GM23338 (cell line): ENCODE measurements around the gene ALDH2. TPM values are rescaled to one million over a fixed set of nuclear protein-coding genes. Genes with fewer than 3 reads are reported as not detected.

Experiments used
- ATAC-seq: fragments of 200-7000 bp; cut with Tn5 transposase; 3 replicates; pipeline ENCODE4 v1.9.1; 2020
- DNase-seq: peaks from one replicate; pipeline ENCODE4 v3.0.0-alpha.2; 2015; ENCODE audit warnings: low spot score
- H2AFZ ChIP-seq: fragments of 200-600 bp; sonication (generic); 2 replicates; pipeline ENCODE4 v1.8.0; 2016; ENCODE audit warnings: antibody characterized with exemption, mild to moderate bottlenecking, moderate library complexity
- H3F3A ChIP-seq: fragments of 200-600 bp; sonication (generic); replicated peaks from 2 replicates; pipeline ENCODE4 v1.8.0; 2017; ENCODE audit warnings: antibody characterized with exemption, mixed run types, low read depth
- H3K27ac ChIP-seq: fragments of 200-600 bp; sonication (generic); 2 replicates; pipeline ENCODE4 v1.6.1; 2016; ENCODE audit warnings: low read depth
- H3K27me3 ChIP-seq: fragments of 200-600 bp; sonication (generic); 2 replicates; pipeline ENCODE4 v1.8.0; 2016; ENCODE audit warnings: mild to moderate bottlenecking, mixed run types, moderate library complexity; ENCODE audit not compliant: insufficient read depth
- H3K36me3 ChIP-seq: fragments of 200-600 bp; sonication (generic); 2 replicates; pipeline ENCODE4 v1.8.0; 2016; ENCODE audit warnings: mild to moderate bottlenecking; ENCODE audit not compliant: insufficient read depth
- H3K4me1 ChIP-seq: fragments of 200-600 bp; sonication (generic); 2 replicates; pipeline ENCODE4 v1.8.0; 2016; ENCODE audit warnings: mild to moderate bottlenecking, moderate library complexity; ENCODE audit not compliant: insufficient read depth
- H3K4me2 ChIP-seq: fragments of 200-600 bp; sonication (generic); 2 replicates; pipeline ENCODE4 v1.7.1; 2017; ENCODE audit warnings: mixed run types
- H3K4me3 ChIP-seq: fragments of 200-600 bp; sonication (generic); 2 replicates; pipeline ENCODE4 v1.6.1; 2016; ENCODE audit warnings: mixed run types
- H3K79me2 ChIP-seq: fragments of 200-600 bp; sonication (generic); replicated peaks from 2 replicates; pipeline ENCODE4 v1.8.0; 2017; ENCODE audit warnings: mild to moderate bottlenecking; ENCODE audit not compliant: insufficient read depth
- H3K9me2 ChIP-seq: fragments of 200-600 bp; sonication (generic); 2 replicates; pipeline ENCODE4 v1.8.0; 2017; ENCODE audit not compliant: insufficient read depth
- H4K20me1 ChIP-seq: fragments of 200-600 bp; sonication (generic); replicated peaks from 2 replicates; pipeline ENCODE4 v1.8.0; 2017; ENCODE audit warnings: mild to moderate bottlenecking; ENCODE audit not compliant: insufficient read depth
- H3K27ac Mint-ChIP-seq: 2 replicates; pipeline ENCODE4 v1.8.0; 2020; ENCODE audit warnings: inconsistent platforms, mild to moderate bottlenecking, moderate library complexity, mixed read lengths
- H3K27me3 Mint-ChIP-seq: 3 replicates; pipeline ENCODE4 v1.8.0; 2022; ENCODE audit warnings: low read depth, mild to moderate bottlenecking, moderate library complexity, mixed read lengths, inconsistent platforms; ENCODE audit not compliant: insufficient read depth, poor library complexity
- H3K36me3 Mint-ChIP-seq: 3 replicates; pipeline ENCODE4 v1.8.0; 2021; ENCODE audit warnings: low read depth, mild to moderate bottlenecking, inconsistent platforms, moderate library complexity, mixed read lengths
- H3K4me1 Mint-ChIP-seq: 3 replicates; pipeline ENCODE4 v1.8.0; 2020; ENCODE audit warnings: mild to moderate bottlenecking, inconsistent platforms, mixed read lengths
- H3K4me3 Mint-ChIP-seq: 3 replicates; pipeline ENCODE4 v1.8.0; 2021; ENCODE audit warnings: moderate library complexity, mild to moderate bottlenecking, inconsistent platforms, mixed read lengths
- H3K9me3 Mint-ChIP-seq: 3 replicates; pipeline ENCODE4 v1.8.0; 2020; ENCODE audit warnings: moderate library complexity, mild to moderate bottlenecking, inconsistent platforms, mixed read lengths
- JUNB ChIP-seq: IDR thresholded peaks from one replicate; pipeline ENCODE4 v1.6.1; 2016; ENCODE audit warnings: antibody characterized with exemption; ENCODE audit not compliant: unreplicated experiment
- STAT1 ChIP-seq: IDR thresholded peaks from one replicate; pipeline ENCODE4 v1.6.1; 2016; ENCODE audit warnings: antibody characterized with exemption; ENCODE audit not compliant: unreplicated experiment
- ZNF331 ChIP-seq: fragments of 250-450 bp; sonication (Bioruptor Pico); IDR thresholded peaks from 2 replicates; pipeline ENCODE4 v1.5.0; 2020; ENCODE audit warnings: low read depth, mild to moderate bottlenecking, moderate library complexity
- polyA plus RNA-seq: library from polyadenylated mRNA; unstranded; fragments of >200 nt; fragmentation: Nextera tagmentation; extraction: Ambion mirVana; gene quantifications from 2 replicates; pipeline ENCODE4 v1.2.1, GENCODE V29; 2016
- total RNA-seq: library from RNA; depleted of rRNA; stranded (reverse); fragments of >200 nt; shearing (Covaris generic); gene quantifications from 2 replicates; pipeline ENCODE4 v1.2.3, GENCODE V29; 2014
- TF ChIP-seq, protein P1 (sequence below): fragments of 250-450 bp; sonication (Bioruptor Pico); IDR thresholded peaks from 2 replicates; pipeline ENCODE4 v1.5.0; 2020; ENCODE audit warnings: mild to moderate bottlenecking, moderate library complexity

The ALDH2 gene
- total and polyA plus RNA-seq, 2 experiments from 2014 or later, result 14.9 to 50.5 TPM

DNA sequence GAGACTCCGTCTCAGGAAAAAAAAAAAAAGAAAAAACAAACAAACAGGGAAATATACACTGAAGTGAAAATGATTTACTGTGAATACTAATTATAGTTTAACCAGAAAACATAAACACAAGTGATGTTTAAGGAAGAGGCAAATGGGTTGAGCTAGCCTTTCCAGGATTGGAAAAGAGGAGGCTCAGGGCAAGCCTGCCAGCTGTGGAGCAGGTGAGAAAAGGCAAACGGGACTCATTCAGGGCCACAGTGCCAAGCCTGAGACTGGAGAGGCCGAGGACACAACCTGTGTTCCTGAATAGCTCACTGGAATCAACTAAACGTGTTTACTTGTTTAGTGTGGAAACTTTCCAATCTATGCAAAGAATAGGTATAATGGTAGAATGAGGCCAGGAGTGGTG, 39.6 kb downstream of the ALDH2 start:
- Mint-ChIP-seq H3K36me3 (peaks cover 54% of the 10 kb centered on the region; the same call in 2 of the 3 replicates), H3K27ac (no peak overlapping the region)

More for the DNA sequence above, 39.6 kb downstream of the ALDH2 start:
- DNase-seq (no peak), ATAC-seq (no peak)
- no peaks in the 10 kb centered on the region for H4K20me1 ChIP-seq
- no peak overlapping the region for H3K4me2 ChIP-seq
- H3K4me3 ChIP-seq, result no peak overlapping the region
- H3K4me1 Mint-ChIP-seq, result no peaks in the 10 kb centered on the region
- H3K4me3 Mint-ChIP-seq, result no peak overlapping the region
- peaks cover 4% of the 10 kb centered on the region for H3K27me3 Mint-ChIP-seq
- H3K27me3 ChIP-seq, result no peaks in the 10 kb centered on the region
- no peak for TF ChIP-seq ZNF331
- TF ChIP-seq JUNB, result no peak
- TF ChIP-seq, protein P1, sequence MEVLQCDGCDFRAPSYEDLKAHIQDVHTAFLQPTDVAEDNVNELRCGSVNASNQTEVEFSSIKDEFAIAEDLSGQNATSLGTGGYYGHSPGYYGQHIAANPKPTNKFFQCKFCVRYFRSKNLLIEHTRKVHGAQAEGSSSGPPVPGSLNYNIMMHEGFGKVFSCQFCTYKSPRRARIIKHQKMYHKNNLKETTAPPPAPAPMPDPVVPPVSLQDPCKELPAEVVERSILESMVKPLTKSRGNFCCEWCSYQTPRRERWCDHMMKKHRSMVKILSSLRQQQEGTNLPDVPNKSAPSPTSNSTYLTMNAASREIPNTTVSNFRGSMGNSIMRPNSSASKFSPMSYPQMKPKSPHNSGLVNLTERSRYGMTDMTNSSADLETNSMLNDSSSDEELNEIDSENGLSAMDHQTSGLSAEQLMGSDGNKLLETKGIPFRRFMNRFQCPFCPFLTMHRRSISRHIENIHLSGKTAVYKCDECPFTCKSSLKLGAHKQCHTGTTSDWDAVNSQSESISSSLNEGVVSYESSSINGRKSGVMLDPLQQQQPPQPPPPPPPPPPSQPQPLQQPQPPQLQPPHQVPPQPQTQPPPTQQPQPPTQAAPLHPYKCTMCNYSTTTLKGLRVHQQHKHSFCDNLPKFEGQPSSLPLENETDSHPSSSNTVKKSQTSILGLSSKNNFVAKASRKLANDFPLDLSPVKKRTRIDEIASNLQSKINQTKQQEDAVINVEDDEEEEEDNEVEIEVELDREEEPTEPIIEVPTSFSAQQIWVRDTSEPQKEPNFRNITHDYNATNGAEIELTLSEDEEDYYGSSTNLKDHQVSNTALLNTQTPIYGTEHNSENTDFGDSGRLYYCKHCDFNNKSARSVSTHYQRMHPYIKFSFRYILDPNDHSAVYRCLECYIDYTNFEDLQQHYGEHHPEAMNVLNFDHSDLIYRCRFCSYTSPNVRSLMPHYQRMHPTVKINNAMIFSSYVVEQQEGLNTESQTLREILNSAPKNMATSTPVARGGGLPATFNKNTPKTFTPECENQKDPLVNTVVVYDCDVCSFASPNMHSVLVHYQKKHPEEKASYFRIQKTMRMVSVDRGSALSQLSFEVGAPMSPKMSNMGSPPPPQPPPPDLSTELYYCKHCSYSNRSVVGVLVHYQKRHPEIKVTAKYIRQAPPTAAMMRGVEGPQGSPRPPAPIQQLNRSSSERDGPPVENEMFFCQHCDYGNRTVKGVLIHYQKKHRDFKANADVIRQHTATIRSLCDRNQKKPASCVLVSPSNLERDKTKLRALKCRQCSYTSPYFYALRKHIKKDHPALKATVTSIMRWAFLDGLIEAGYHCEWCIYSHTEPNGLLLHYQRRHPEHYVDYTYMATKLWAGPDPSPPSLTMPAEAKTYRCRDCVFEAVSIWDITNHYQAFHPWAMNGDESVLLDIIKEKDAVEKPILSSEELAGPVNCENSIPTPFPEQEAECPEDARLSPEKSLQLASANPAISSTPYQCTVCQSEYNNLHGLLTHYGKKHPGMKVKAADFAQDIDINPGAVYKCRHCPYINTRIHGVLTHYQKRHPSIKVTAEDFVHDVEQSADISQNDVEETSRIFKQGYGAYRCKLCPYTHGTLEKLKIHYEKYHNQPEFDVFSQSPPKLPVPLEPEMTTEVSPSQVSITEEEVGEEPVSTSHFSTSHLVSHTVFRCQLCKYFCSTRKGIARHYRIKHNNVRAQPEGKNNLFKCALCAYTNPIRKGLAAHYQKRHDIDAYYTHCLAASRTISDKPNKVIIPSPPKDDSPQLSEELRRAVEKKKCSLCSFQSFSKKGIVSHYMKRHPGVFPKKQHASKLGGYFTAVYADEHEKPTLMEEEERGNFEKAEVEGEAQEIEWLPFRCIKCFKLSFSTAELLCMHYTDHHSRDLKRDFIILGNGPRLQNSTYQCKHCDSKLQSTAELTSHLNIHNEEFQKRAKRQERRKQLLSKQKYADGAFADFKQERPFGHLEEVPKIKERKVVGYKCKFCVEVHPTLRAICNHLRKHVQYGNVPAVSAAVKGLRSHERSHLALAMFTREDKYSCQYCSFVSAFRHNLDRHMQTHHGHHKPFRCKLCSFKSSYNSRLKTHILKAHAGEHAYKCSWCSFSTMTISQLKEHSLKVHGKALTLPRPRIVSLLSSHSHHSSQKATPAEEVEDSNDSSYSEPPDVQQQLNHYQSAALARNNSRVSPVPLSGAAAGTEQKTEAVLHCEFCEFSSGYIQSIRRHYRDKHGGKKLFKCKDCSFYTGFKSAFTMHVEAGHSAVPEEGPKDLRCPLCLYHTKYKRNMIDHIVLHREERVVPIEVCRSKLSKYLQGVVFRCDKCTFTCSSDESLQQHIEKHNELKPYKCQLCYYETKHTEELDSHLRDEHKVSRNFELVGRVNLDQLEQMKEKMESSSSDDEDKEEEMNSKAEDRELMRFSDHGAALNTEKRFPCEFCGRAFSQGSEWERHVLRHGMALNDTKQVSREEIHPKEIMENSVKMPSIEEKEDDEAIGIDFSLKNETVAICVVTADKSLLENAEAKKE, result no peak
- no peak for TF ChIP-seq STAT1
- H3K36me3 ChIP-seq, result peaks cover 12% of the 10 kb centered on the region; the same call in 1 of the 2 replicates
- H3K4me1 ChIP-seq, result no peaks in the 10 kb centered on the region
- no peak overlapping the region for H2AFZ ChIP-seq
- no peak overlapping the region for H3K27ac ChIP-seq
- H3K9me2 ChIP-seq, result no peaks in the 10 kb centered on the region
- no peaks in the 10 kb centered on the region for H3K79me2 ChIP-seq
- no peaks in the 10 kb centered on the region for H3F3A ChIP-seq
- H3K9me3 Mint-ChIP-seq, result no peaks in the 10 kb centered on the region; the same call in 1 of the 3 replicates
